ENCODE results near the gene OR4K15. TPM values are rescaled to one million over a fixed set of nuclear protein-coding genes. Genes with fewer than 3 reads are reported as not detected.

The OR4K15 gene
- total and polyA plus RNA-seq, 2 donors = not detected

Other genes starting within 250 kb of the OR4K15 start
- not detected for gene OR4Q3, start 232.0 kb upstream of the OR4K15 start, total RNA-seq
- gene OR4Q3, start 232.0 kb upstream of the OR4K15 start, polyA plus RNA-seq = not detected
- not detected for gene OR4M1, start 202.1 kb upstream of the OR4K15 start, total RNA-seq
- not detected for gene OR4M1, start 202.1 kb upstream of the OR4K15 start, polyA plus RNA-seq
- gene OR4N2, start 171.8 kb upstream of the OR4K15 start, total RNA-seq = not detected
- not detected for gene OR4N2, start 171.8 kb upstream of the OR4K15 start, polyA plus RNA-seq
- not detected for gene OR4K2, start 100.4 kb upstream of the OR4K15 start, total RNA-seq
- gene OR4K2, start 100.4 kb upstream of the OR4K15 start, polyA plus RNA-seq = not detected
- not detected for gene OR4K5, start 55.0 kb upstream of the OR4K15 start, total RNA-seq
- not detected for gene OR4K5, start 55.0 kb upstream of the OR4K15 start, polyA plus RNA-seq
- not detected for gene OR4K1, start 44.7 kb upstream of the OR4K15 start, total RNA-seq
- not detected for gene OR4K1, start 44.7 kb upstream of the OR4K15 start, polyA plus RNA-seq
- not detected for gene OR4Q2, start 26.6 kb downstream of the OR4K15 start, total RNA-seq
- not detected for gene OR4Q2, start 26.6 kb downstream of the OR4K15 start, polyA plus RNA-seq
- gene OR4K14, start 43.7 kb downstream of the OR4K15 start, total RNA-seq = not detected
- not detected for gene OR4K14, start 43.7 kb downstream of the OR4K15 start, polyA plus RNA-seq
- gene OR4K13, start 60.4 kb downstream of the OR4K15 start, total RNA-seq = not detected
- not detected for gene OR4K13, start 60.4 kb downstream of the OR4K15 start, polyA plus RNA-seq
- not detected for gene OR4L1, start 84.5 kb downstream of the OR4K15 start, total RNA-seq
- not detected for gene OR4L1, start 84.5 kb downstream of the OR4K15 start, polyA plus RNA-seq
- not detected for gene OR4K17, start 135.1 kb downstream of the OR4K15 start, total RNA-seq
- not detected for gene OR4K17, start 135.1 kb downstream of the OR4K15 start, polyA plus RNA-seq
- gene OR4N5, start 163.2 kb downstream of the OR4K15 start, total RNA-seq = not detected
- gene OR4N5, start 163.2 kb downstream of the OR4K15 start, polyA plus RNA-seq = not detected
- gene OR11G2, start 215.3 kb downstream of the OR4K15 start, total RNA-seq = not detected
- not detected for gene OR11G2, start 215.3 kb downstream of the OR4K15 start, polyA plus RNA-seq
- gene OR11H6, start 248.1 kb downstream of the OR4K15 start, total RNA-seq = not detected
- gene OR11H6, start 248.1 kb downstream of the OR4K15 start, polyA plus RNA-seq = not detected